Body of pancreas (tissue), 4 donors: ENCODE data around the gene SURF1. TPM values are rescaled to one million over a fixed set of nuclear protein-coding genes. Genes with fewer than 3 reads are reported as not detected.

Source experiments
- ATAC-seq: fragments of 150-250 bp; one replicate; pipeline ENCODE4 v1.9.1; 2016
- DNase-seq, 4 donors: peaks; one replicate each; pipeline ENCODE4 v3.0.0-alpha.2; 2019
- H3K27ac ChIP-seq, 4 donors: fragments of 200-600 bp; sonication (generic); 1 replicate in 3 of 4; 2 replicates in 1 of 4; pipeline versions ENCODE4 v1.5.1 to v1.6.1; 2016 to 2019; ENCODE audit warnings: mild to moderate bottlenecking in 1 of 4, mixed read lengths in 1 of 4, moderate library complexity in 1 of 4
- H3K27me3 ChIP-seq, 2 donors: fragments of 200-600 bp; sonication (generic); one replicate each; pipeline ENCODE4 v1.6.0; 2016; ENCODE audit warnings: mild to moderate bottlenecking in 1 of 2
- H3K36me3 ChIP-seq, 2 donors: fragments of 200-600 bp; sonication (generic); replicated peaks in 1 of 2; 2 replicates each; pipeline ENCODE4 v1.5.1; 2016; ENCODE audit warnings: low read depth in 2 of 2; ENCODE audit not compliant: insufficient read depth in 1 of 2
- H3K4me1 ChIP-seq: fragments of 200-600 bp; sonication (generic); one replicate; pipeline ENCODE4 v1.6.0; 2016
- H3K4me3 ChIP-seq, 2 donors: fragments of 200-600 bp; sonication (generic); 1 replicate in 1 of 2; 2 replicates in 1 of 2; pipeline ENCODE4 v1.5.1; 2016 to 2019
- H3K9me3 ChIP-seq, 3 donors: fragments of 200-600 bp; sonication (generic); 1 replicate in 2 of 3; 2 replicates in 1 of 3; pipeline ENCODE4 v1.5.1; 2016
- POLR2A ChIP-seq, 3 donors: fragments of 450-650 bp; IDR thresholded peaks; one replicate each; pipeline ENCODE4 v1.6.1; 2016; ENCODE audit warnings: antibody characterized with exemption in 3 of 3, mild to moderate bottlenecking in 2 of 3
- WGBS, 2 donors: methylation state at CpG; one replicate each; pipeline ENCODE4 v1.1.5; 2017; 5-methylcytosine and 5-hydroxymethylcytosine counted together
- intact Hi-C: fragments of 100-400 bp; cut with DNase I; formaldehyde crosslinking; loops from one replicate; pipeline ENCODE4 v1.15.1; 2023
- total RNA-seq, 2 donors: library from RNA; depleted of rRNA; stranded (reverse); fragments of >200 nt; gene quantifications; one replicate each; pipeline ENCODE4 v1.1.0, GENCODE V29; 2016
- TF ChIP-seq, protein P1 (sequence below), 7 experiments: fragments of 450-650 bp in 4 of 7; fragments of 200-600 bp in 3 of 7; sonication (generic) in 3 of 7; IDR thresholded peaks; one replicate each; pipeline ENCODE4 v1.5.1; 2016 to 2019; ENCODE audit warnings: antibody characterized with exemption in 7 of 7

SURF1 gene
- total RNA-seq, 2 donors from 2014 or later, result 31.0 to 43.1 TPM

GRCh38 chr9:133402689-133403088, 46.4 kb upstream of the SURF1 start:
- Histone ChIP-seq H3K4me1 (no peaks in the 10 kb centered on the region), H3K9me3 (no peaks in the 10 kb centered on the region), H3K4me3 (no peak overlapping the region), H3K27me3 (no peaks in the 10 kb centered on the region), H3K27ac (no peak overlapping the region), H3K36me3 (peaks cover 0 to 2% of the 10 kb centered on the region in 2 donors)
- WGBS, 2 donors, result 86% methylated on average over 7 of the region's 7 CpGs; no CpG with 5 or more reads in 1 of the 2 donors
- DNase-seq (no peak), ATAC-seq (no peak)
- no peak for TF ChIP-seq POLR2A (IDR thresholded peaks at IDR 0.05)
- TF ChIP-seq, protein P1, sequence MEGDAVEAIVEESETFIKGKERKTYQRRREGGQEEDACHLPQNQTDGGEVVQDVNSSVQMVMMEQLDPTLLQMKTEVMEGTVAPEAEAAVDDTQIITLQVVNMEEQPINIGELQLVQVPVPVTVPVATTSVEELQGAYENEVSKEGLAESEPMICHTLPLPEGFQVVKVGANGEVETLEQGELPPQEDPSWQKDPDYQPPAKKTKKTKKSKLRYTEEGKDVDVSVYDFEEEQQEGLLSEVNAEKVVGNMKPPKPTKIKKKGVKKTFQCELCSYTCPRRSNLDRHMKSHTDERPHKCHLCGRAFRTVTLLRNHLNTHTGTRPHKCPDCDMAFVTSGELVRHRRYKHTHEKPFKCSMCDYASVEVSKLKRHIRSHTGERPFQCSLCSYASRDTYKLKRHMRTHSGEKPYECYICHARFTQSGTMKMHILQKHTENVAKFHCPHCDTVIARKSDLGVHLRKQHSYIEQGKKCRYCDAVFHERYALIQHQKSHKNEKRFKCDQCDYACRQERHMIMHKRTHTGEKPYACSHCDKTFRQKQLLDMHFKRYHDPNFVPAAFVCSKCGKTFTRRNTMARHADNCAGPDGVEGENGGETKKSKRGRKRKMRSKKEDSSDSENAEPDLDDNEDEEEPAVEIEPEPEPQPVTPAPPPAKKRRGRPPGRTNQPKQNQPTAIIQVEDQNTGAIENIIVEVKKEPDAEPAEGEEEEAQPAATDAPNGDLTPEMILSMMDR (IDR thresholded peaks at IDR 0.05), result no peak
- intact Hi-C loops, result no loop called here

DNA sequence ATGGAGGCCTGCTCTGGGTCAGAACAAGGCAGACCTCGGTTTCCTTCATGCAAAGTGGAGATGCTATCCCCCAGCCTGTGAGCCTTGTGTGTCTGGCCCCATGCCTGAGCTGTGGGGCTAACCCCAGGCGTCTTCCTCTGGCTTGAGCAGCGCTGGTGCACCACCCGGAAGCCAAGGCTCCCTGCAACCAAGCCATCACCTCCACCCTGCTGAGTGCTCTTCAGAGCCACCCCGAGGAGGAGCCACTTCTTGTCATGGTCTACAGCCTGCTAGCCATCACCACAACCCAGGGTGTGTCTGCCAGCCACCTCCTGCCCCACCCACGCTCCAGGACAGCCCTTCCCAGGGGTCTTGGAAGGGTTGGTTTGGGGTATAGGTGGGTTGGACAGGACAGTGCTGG, 45.3 kb upstream of the SURF1 start:
- DNase-seq, result no peak
- Histone ChIP-seq H3K4me1 (no peaks in the 10 kb centered on the region), H3K27me3 (peaks cover 0 to 5% of the 10 kb centered on the region in 2 donors), H3K4me3 (no peak overlapping the region), H3K9me3 (no peaks in the 10 kb centered on the region), H3K36me3 (no peaks in the 10 kb centered on the region), H3K27ac (no peak overlapping the region)
- TF ChIP-seq, protein P1 (IDR thresholded peaks at IDR 0.05), result no peak
- no peak for TF ChIP-seq POLR2A (IDR thresholded peaks at IDR 0.05)
- WGBS, 2 donors, result 69 to 87% methylated on average over 5 to 6 of the region's 6 CpGs
- intact Hi-C loops, result no loop called here
- no peak for ATAC-seq

GRCh38 chr9:133400292-133400691, 44.0 kb upstream of the SURF1 start:
- Histone ChIP-seq H3K9me3 (no peaks in the 10 kb centered on the region), H3K27me3 (peaks cover 0 to 9% of the 10 kb centered on the region in 2 donors), H3K27ac (no peak overlapping the region), H3K36me3 (no peaks in the 10 kb centered on the region), H3K4me3 (no peak overlapping the region), H3K4me1 (no peaks in the 10 kb centered on the region)
- DNase-seq, result no peak
- no peak for TF ChIP-seq POLR2A (IDR thresholded peaks at IDR 0.05)
- TF ChIP-seq, protein P1 (IDR thresholded peaks at IDR 0.05), result no peak
- intact Hi-C loops, result no loop called here
- no peak for ATAC-seq
- WGBS, 2 donors, result 73% methylated on average over 12 of the region's 12 CpGs; no CpG with 5 or more reads in 1 of the 2 donors

GRCh38 chr9:133397895-133398294, 41.6 kb upstream of the SURF1 start:
- intact Hi-C loops, result no loop called here
- TF ChIP-seq, protein P1 (IDR thresholded peaks at IDR 0.05), result no peak
- no peak for TF ChIP-seq POLR2A (IDR thresholded peaks at IDR 0.05)
- ATAC-seq, result no peak

GRCh38 chr9:133397370-133397769, 41.1 kb upstream of the SURF1 start:
- intact Hi-C loops, result no loop called here
- Histone ChIP-seq H3K4me1 (no peaks in the 10 kb centered on the region), H3K27me3 (peaks cover 0 to 9% of the 10 kb centered on the region in 2 donors), H3K36me3 (no peaks in the 10 kb centered on the region), H3K27ac (no peak overlapping the region), H3K4me3 (no peak overlapping the region), H3K9me3 (no peaks in the 10 kb centered on the region)
- DNase-seq (no peak), ATAC-seq (no peak)
- WGBS, 2 donors, result 69% methylated on average over 6 of the region's 6 CpGs
- TF ChIP-seq POLR2A (IDR thresholded peaks at IDR 0.05), result no peak
- TF ChIP-seq, protein P1 (IDR thresholded peaks at IDR 0.05), result no peak

More at GRCh38 chr9:133397895-133398294, 41.6 kb upstream of the SURF1 start:
- no peak for DNase-seq
- H3K4me1 ChIP-seq, result no peaks in the 10 kb centered on the region
- no peak overlapping the region for H3K27ac ChIP-seq
- H3K4me3 ChIP-seq, result no peak overlapping the region
- H3K27me3 ChIP-seq, result peaks cover 0 to 9% of the 10 kb centered on the region in 2 donors
- no peaks in the 10 kb centered on the region for H3K36me3 ChIP-seq
- H3K9me3 ChIP-seq, result no peaks in the 10 kb centered on the region
- 55% methylated on average over 8 of the region's 9 CpGs; no CpG with 5 or more reads in 1 of the 2 donors for WGBS, 2 donors
